NCI-H748 (cell line): ENCODE data around the gene KIF4B.
"Not testable (repeated sequence)": the region's sequence is repeated elsewhere in the genome, so short reads cannot be mapped to it uniquely, and the experiment has no call there.

Experiments
- DNase-seq: peaks from one replicate; lab custom pipeline; 2025; ENCODE audit not compliant: unreplicated experiment; lab: John Stamatoyannopoulos, UW

KIF4B gene, protein sequence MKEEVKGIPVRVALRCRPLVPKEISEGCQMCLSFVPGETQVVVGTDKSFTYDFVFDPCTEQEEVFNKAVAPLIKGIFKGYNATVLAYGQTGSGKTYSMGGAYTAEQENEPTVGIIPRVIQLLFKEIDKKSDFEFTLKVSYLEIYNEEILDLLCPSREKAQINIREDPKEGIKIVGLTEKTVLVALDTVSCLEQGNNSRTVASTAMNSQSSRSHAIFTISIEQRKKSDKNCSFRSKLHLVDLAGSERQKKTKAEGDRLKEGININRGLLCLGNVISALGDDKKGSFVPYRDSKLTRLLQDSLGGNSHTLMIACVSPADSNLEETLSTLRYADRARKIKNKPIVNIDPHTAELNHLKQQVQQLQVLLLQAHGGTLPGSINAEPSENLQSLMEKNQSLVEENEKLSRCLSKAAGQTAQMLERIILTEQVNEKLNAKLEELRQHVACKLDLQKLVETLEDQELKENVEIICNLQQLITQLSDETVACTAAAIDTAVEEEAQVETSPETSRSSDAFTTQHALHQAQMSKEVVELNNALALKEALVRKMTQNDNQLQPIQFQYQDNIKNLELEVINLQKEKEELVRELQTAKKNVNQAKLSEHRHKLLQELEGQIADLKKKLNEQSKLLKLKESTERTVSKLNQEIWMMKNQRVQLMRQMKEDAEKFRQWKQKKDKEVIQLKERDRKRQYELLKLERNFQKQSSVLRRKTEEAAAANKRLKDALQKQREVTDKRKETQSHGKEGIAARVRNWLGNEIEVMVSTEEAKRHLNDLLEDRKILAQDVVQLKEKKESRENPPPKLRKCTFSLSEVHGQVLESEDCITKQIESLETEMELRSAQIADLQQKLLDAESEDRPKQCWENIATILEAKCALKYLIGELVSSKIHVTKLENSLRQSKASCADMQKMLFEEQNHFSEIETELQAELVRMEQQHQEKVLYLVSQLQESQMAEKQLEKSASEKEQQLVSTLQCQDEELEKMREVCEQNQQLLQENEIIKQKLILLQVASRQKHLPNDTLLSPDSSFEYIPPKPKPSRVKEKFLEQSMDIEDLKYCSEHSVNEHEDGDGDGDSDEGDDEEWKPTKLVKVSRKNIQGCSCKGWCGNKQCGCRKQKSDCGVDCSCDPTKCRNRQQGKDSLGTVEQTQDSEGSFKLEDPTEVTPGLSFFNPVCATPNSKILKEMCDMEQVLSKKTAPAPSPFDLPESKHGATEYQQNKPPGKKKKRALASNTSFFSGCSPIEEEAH

DNA sequence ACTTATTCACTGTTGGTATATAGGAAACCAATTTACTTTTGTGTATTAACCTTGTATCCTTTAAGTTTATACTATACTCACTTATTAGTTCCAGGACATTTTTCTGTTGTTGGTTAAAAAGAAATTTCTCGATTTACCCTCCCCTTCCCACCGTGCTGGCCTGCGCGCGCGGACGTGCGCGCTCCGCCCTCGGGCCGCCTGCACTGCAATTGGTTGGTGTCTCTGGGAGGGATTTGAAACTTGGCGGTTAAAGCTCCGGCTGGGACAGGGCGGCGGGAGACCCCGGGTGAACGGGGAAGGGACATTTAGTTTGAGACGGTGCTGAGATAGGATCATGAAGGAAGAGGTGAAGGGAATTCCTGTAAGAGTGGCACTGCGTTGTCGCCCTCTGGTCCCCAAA lies at the start of gene KIF4B:
Gene KIF4B (plus strand): TSS at position 230 of the 400 bp plus-strand sequence. CDS start 105 bp downstream, at position 335.
- no peak for DNase-seq

DNA sequence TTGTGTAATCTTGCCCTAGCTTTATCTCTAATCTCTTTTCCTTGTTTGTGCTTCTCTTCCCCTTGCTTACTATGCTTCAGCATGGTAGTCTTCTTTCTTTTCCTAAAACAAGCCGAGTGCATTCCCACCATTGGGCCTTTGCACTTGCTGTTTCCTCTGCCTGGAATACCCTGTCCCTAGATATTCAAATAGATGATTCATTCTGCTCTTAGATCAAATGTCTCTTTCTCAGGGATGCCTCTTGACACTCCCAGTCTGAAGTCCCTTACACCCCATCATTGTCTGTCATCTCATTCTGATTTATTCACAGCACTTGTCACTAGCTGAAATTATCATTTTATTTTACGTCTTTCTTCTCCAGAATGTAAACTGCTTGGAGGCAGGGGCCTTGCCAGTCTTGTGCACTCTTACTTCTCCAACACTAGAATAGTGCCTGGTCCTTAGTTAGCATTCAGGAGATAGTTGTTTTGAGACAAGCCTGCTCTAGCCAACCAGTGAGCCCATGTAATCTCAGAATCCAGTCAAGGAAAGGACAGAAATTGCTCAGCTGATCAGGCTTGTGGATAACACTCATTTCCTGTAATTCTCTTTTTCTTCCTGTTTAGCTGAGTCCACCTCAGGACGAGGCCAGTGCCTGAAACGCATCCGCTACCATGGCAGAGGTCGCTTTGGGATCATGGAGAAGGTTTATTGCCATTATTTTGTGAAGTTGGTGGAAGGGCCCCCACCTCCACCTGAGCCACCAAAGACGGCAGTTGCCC lies 47.3 kb upstream of the KIF4B start:
- no peak for DNase-seq

DNA sequence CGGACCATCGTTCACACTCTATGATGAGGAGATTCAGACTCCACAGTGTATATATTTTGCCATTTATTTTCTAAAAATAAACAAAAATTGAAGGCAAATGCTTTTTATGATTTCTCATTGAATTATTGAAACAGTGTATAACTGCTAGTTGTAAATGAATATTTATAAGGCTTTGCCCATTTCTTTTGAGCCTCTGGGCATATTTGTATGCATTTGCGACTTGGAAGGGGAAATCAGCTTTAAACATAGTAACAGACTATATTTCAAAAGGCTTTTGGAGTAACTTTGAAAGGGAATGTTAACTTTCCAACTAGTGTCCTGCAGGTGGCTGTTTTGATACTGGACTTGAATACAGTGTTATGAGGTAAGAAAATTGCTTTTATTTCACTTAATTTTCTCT lies 46.7 kb upstream of the KIF4B start:
- DNase-seq: no peak

DNA sequence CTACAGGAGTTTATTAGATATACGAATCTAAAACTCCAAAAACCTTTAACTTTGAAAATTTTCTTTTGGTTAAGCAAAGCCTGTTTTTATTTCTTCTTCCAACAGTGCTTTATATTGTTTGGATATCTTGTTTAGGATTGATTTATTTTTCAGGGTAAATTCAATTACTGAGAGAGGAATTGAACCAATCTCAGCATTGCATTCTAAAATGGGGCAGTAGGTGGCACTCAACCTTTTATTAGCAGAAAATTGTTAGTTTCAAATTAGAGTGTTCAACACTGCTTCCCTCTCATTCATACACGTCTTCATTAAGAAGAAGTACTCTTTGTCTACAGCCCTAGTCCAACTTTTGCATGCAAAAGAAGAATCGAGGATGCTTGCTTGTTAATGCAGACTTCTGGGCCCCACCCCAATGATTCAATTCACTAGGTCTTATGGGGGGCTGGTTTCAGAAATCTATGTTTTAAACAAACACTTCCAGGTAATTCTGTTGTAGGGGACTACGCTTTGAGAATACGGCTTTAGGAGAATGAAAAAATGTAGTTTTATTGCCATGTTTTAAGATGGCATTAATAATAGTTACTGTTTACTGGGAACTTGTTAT lies 46.0 kb upstream of the KIF4B start:
- peak; percentile 40 for DNase-seq

DNA sequence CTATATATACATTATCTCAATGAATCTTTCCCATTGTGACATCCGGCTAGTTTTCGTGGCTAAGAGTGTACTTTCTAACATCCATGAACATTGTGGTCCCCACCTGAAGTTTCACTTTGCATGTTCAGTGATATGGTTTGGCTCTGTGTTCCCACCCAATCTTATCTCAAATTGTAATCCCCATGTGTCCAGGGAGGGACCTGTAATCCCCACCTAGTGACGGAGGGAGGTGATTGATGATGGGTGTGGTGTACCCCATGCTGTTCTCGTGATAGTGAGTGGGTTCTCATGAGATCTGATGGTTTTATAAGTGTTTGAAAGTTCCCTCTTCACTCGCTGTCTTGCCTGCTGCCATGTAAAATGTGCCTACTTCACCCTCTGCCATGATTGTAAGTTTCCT lies 44.6 kb upstream of the KIF4B start:
- DNase-seq: no peak

DNA sequence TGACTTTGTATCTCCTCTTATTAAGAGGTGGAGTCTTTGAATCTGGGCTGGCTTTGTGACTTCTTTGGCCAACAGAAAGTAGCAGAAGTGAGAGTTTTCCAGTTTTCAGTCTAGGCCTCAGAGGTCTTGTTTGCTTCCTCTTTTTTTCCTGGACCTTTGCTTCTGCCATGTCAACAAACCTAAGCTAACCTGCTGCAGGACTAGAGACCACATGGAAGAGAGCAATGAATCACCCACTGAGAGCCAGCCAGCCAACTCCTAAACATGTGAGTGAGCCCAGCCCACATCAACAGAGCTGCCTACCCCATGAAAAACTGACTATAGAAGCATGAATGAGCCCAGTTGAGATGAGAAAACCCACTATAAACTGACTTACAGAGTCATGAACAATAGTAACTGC lies 42.8 kb upstream of the KIF4B start:
- no peak for DNase-seq

DNA sequence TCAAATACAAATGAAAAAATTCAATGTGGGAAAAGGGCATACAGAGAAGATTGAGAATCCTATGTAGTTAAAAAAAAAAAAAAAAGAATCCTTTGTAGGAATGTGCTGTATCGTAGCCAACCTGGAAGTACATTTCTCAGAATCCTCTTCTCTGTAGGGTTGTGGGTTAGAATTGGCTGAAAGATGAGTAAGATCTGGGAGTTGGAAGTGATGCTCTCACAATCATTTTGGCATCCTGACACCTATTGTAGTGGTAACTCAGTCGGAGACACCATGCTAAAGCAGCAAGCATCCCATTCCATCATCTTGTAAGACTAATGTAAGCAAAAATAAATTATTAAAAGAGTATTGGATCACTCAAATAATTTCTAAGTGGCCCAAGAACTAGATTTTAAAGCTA lies 42.1 kb upstream of the KIF4B start:
- no peak for DNase-seq

DNA sequence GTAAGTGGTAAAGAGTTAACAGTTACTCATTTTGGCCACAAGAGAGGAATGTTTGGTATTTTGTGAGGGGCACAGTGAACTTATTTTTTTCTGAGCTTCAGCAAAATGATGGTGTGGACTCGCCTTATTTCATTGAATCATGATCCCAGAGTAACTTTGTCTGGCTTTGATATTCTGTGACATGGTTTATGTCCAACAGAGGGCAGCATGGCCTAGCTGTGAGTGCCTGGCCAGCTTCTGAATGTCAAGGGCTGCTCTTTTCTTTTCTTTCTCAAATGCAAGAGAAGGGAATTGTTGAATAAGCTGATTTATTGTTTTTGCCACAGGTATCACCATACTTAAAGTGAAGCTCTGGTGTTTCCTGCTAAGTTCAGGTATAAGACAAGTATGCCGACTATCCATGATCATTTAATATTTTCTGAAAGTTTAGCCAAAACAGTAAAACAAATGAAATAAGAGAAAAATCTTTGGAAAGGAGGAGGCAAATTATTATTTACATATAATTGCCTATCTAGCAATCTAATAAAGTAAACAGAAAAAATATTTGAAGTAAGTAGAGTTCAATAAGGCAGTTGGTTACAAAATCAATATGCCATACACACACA lies 41.0 kb upstream of the KIF4B start:
- DNase-seq: peak; percentile 63

DNA sequence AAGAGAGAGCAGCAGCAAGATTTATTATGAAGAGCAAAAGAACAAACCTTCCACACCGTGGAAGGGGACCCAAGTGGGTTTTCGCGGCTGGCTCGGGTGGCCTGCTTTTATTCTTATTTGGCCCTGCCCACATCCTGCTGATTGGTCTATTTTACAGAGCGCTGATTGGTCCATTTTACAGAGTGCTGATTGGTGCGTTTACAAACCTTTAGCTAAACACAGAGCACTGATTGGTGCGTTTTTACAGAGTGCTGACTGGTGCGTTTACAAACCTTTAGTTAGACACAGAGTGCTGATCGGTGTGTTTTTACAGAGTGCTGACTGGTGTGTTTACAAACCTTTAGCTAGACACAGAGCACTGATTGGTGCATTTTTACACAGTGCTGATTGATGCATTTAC lies 37.5 kb upstream of the KIF4B start:
- DNase-seq: not testable (repeated sequence)

DNA sequence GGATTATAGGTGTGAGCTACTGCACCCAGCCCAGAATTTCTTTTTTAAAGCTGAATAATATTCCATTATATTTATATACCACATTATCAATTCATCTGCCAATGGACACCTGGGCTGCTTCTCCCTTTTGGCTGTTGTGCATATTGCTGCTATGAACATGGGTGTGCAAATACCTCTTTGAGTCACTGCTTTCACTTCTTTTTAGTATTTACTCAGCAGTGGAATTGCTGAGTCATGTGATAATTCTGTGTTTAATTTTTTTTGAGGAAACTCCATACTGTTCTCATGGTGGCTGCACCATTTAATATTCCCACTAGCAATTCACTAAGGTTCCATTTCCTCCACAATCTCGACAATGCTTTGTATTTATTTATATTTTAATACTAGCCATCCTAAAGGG lies 36.1 kb upstream of the KIF4B start:
- no peak for DNase-seq

DNA sequence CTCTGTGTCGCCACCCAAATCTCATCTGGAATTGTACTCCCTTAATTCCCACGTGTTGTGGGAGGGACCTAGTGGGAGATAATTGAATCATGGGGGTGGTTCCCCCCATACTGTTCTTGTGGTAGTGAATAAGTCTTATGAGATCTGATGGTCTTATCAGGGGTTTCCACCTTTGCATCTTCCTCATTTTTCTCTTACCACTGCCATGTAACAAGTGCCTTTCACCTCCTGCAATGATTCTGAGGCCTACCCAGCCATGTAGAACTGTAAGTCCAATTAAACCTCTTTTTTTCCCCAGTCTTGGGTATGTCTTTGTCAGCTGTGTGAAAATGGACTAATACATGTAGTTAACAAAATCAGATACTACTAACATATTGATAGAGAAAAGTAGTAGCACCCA lies 35.3 kb upstream of the KIF4B start:
- DNase-seq: not testable (repeated sequence)

DNA sequence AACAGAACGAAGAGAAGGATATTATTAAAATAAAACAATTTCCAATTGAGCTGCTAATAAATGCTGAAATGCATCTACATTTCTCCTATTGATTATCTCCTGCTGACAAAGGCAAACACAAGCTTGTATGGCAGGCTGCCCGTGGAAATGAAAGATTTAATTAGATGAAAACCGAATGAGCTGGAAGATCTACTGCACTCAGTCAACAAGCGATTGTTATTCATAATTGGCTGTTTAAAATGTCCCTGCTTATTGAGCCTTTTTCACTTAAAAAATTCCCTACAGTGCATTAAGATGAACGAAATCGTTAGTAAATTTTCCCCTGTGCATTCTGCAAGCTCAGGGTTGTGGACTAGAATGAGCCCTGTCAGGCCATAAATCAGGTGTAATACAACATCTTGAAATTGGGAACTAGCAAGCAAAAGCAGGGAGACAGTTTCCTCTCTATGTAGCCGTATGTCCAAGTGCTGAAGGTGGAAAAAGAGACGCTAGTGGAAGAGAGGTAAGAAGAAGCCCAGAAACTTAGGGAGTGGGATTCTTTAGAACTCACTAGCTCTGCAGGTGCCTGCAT lies 28.5 kb upstream of the KIF4B start:
- DNase-seq: peak; percentile 93

DNA sequence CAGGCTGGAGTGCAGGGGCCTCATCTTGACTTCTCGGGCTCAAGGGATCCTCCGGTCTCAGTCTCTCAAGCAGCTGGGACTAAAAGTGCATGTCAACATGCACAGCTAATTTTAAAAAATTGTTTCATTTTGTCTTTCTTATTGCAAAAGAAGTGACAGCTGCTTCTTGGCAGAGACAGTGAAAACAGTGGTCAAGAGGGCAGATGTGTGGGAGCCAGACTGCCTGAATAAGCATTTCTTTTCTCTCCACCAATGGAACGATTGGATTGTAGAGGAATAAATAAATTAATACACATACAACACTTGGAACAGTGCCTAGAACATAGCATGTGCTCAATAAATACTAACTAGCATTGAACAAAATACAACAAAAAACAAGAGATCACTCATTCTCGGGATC lies 27.4 kb upstream of the KIF4B start:
- DNase-seq: no peak

DNA sequence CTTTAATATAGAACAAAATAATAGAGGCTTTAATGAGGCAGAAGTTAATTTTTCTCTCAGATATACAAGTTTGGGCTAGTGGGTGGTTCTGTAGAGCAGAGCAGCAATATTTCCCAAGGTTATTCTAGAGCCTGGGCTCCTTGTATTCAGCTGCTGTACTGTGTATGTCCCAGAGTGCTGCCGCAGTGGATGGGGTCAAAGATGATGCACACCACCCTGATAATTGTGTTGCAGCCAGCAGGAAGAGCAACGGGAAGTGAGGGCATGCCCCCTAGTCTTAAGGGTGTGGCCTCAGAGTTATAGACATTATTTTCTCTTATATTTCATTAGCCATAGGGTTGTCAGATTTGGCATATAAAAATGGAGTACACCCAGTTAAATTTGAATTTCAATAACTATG lies 23.9 kb upstream of the KIF4B start:
- peak; percentile 11 for DNase-seq

DNA sequence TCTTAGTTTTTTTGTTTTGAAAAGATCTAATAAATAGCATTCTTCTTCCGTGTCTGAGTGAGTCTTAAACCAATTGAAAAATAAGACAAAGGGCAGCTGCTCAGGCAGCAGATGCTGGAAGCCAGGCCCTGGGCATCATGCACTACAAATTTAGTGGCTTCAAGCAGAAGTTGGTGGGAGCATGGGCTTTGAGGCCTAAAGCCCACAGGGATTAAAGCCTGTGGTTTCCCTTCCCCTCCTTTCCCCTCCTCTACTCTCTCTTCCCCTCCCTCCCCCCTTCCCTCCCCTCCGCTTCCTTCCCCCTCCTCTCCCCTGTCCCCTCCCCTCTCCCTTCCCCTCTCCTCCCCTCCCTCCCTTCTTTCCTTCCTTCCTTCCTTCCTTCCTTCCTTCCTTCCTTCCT lies 20.1 kb upstream of the KIF4B start:
- no peak for DNase-seq

DNA sequence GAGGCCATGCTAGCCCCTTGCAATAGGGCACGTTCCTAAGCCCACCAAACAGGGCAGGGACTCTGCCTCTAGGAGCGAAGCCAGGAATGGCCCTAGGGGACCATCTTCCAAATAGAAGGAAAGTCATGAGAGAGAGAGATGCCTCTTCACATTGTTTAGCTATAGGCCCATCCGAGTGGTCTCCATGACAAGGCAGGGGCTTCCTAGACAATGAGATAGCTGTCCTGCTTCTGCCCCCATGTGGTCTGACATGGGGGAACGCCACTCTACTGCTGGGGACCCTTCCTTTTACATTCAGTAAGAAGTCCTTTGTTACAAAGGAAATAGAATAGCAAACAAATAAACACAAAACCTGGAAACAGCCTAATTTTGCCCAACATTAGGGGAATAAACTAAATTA lies 17.9 kb upstream of the KIF4B start:
- DNase-seq: peak; percentile 10

DNA sequence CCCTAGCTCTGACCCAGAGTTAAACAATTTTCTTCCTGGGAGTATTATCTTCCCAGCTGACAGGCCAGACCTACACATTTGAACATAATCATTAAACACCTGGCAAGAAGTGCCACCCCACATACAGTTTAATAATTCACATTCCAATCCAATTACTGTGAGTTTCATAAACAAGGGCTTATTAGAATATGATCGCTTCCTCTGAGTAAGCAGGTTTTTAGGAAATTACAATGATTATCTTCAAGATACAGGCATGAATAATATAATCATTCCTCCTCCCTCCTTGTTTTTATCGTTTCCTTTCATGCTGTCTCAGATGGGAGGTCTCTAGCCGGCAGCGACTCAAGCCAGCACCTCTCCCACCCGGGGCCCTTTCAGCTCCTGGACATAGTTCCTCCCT lies 15.8 kb upstream of the KIF4B start:
- no peak for DNase-seq

DNA sequence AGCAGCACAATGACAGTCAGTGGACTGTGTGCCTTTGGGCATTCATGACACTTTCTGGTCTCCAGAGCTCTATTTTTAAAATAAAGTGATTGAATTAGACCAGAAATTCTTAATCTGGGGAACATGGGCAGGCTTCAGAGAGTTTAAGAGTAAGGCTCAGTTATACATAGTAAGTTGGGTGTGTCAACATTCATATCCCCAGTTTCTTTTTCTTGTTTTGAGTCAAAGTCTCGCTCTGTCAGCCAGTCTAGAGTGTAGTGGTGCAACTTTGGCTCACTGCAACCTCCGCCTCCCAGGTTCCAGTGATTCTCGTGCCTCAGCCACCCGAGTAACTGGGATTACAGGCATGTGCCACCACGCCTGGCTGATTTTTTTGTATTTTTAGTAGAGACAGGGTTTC lies 13.7 kb upstream of the KIF4B start:
- no peak for DNase-seq

DNA sequence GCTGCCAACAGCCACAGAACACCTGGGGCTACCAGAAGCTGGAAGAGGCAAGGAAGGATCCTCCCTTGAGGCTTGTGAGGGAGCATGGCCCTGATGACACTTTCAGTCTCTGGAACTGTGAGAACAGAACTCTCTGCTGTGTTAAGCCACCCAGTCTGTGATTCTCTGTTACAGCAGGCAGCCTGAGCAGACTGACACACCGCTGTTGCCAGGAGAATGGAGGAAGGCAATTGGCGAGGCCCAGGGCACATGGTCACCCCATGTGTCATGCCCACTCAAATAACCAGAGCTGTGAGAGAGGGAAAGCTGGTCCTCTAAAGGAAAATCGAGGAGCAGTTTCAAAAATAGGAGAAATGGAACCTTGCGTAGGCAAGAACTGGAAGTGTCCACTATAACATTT lies 12.0 kb upstream of the KIF4B start:
- DNase-seq: no peak

DNA sequence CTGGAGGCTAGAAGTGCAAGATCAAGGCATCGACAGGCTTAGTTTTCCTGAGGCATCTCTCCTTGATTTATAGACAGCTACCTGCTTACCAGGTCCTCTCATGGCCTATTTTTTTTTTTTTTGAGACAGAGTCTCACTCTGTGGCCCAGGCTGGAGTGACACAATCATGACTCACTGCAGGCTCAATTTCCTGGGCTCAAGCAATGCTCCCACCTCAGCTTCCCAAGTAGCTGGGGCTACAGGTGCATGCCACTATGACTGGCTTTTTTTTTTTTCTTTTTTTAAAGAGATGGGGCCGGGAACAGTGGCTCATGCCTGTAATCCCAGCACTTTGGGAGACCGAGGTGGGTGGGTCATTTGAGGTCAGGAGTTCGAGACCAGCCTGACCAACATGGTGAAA lies 10.8 kb upstream of the KIF4B start:
- not testable (repeated sequence) for DNase-seq
